Measurements from ENCODE around the gene ITGB1.

The ITGB1 gene

DNA sequence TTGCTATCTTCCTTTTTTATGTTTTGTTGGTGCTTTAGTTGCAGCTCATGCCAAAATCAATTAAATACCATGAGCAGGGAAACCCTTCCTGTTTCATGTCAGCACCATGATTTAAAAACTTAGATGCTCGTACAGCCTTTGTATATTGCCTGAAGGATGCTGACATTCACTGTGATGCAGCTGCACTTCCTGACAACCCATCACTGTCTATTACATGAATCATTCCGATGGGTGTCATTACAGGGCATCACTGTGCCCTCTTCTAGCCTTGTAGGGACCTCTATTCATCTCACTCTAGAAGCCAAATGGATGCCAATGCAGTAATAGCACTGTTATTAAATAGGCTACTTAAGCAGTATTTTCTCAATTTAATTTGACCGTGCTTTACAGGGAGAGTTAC lies 18.3 kb upstream of the ITGB1 start:
- H3K9me3 ChIP-seq (ENCODE audit: severe bottlenecking): no peaks in the 10 kb centered on the region
- H3K27me3 ChIP-seq (ENCODE audit: insufficient read depth, low read depth, severe bottlenecking): no peaks in the 10 kb centered on the region
- no peak overlapping the region for H3K27ac ChIP-seq
- no peak for DNase-seq
- H3K36me3 ChIP-seq: no peaks in the 10 kb centered on the region
- TF ChIP-seq, protein P1, sequence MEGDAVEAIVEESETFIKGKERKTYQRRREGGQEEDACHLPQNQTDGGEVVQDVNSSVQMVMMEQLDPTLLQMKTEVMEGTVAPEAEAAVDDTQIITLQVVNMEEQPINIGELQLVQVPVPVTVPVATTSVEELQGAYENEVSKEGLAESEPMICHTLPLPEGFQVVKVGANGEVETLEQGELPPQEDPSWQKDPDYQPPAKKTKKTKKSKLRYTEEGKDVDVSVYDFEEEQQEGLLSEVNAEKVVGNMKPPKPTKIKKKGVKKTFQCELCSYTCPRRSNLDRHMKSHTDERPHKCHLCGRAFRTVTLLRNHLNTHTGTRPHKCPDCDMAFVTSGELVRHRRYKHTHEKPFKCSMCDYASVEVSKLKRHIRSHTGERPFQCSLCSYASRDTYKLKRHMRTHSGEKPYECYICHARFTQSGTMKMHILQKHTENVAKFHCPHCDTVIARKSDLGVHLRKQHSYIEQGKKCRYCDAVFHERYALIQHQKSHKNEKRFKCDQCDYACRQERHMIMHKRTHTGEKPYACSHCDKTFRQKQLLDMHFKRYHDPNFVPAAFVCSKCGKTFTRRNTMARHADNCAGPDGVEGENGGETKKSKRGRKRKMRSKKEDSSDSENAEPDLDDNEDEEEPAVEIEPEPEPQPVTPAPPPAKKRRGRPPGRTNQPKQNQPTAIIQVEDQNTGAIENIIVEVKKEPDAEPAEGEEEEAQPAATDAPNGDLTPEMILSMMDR (IDR thresholded peaks at IDR 0.05; ENCODE audit: low read depth, low read length): no peak
- H3K4me3 ChIP-seq (ENCODE audit: low read depth, low read length): no peak overlapping the region

DNA sequence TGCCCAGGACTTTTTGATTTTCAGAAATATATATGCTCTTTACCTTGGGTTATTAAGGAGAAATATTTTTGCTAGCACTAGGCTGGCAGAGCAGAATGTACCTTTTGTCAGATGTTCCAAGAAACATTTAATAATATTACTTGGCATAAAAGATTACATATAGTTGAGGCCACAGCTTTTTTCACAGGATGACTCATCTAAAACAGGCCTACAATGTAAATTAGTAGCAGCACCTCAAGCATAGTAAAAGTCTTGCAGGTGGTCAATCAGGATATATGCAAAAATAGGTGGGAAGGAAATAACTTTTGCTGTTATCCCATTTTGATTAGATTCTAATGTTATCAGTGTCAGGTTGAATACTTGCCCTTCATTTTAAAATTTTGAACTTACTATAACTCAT lies 14.9 kb upstream of the ITGB1 start:
- H3K9me3 ChIP-seq (ENCODE audit: severe bottlenecking): no peaks in the 10 kb centered on the region
- no peak overlapping the region for H3K27ac ChIP-seq
- TF ChIP-seq, protein P1 (IDR thresholded peaks at IDR 0.05; ENCODE audit: low read depth, low read length): no peak
- no peaks in the 10 kb centered on the region for H3K27me3 ChIP-seq (ENCODE audit: insufficient read depth, low read depth, severe bottlenecking)
- DNase-seq: no peak
- no peaks in the 10 kb centered on the region for H3K36me3 ChIP-seq
- no peak overlapping the region for H3K4me3 ChIP-seq (ENCODE audit: low read depth, low read length)

DNA sequence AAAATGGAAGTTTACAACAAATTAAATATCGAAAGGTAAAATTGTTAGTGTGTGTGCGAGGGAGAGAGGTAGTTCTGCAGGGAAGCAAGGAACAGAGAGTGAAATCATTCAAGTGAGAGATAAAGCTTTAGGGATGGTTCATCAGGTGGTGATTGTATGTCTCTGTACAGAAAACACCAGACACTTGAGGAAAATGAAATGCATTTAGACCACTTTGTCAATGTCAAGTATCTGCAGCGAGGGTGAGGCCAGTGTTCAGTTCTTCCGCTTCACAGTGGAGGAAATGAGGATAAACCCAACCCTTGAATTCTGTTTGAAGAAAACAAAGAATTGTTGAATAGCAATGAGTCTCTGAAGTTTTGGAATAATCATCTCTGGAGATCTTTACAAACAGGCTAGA lies 14.4 kb upstream of the ITGB1 start:
- TF ChIP-seq, protein P1 (IDR thresholded peaks at IDR 0.05; ENCODE audit: low read depth, low read length): no peak
- no peaks in the 10 kb centered on the region for H3K9me3 ChIP-seq (ENCODE audit: severe bottlenecking)
- H3K27ac ChIP-seq: no peak overlapping the region
- no peak overlapping the region for H3K4me3 ChIP-seq (ENCODE audit: low read depth, low read length)
- no peaks in the 10 kb centered on the region for H3K27me3 ChIP-seq (ENCODE audit: insufficient read depth, low read depth, severe bottlenecking)
- DNase-seq: no peak
- H3K36me3 ChIP-seq: no peaks in the 10 kb centered on the region

DNA sequence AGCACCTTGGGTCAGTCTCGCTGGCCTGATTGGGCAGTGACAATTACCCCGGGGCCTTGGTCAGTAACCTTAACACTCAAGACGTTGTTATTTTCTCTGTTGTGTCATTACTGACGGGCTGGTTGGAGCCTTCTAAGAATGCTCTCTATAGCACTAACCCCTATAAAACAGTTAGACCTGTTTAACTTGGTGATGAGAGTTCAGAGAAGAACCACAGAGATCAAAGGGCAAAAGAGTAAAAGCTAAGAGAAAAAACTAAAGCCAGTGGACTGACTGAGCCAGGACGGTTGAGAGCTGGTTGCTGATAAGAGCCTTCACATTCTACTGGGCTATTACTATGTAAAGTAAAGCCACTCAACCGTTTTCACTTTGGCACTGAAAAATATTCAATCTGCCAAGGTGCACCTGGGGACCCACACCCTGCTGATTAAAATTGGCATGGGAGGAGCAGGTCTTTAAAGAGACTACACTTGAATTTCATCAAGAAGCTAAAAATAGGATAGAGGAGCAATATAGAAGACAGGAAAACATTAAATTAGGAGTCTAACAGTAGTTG lies 13.6 kb upstream of the ITGB1 start:
- H3K36me3 ChIP-seq: no peaks in the 10 kb centered on the region
- DNase-seq: no peak
- H3K9me3 ChIP-seq (ENCODE audit: severe bottlenecking): no peaks in the 10 kb centered on the region
- no peaks in the 10 kb centered on the region for H3K27me3 ChIP-seq (ENCODE audit: insufficient read depth, low read depth, severe bottlenecking)
- no peak overlapping the region for H3K27ac ChIP-seq
- H3K4me3 ChIP-seq (ENCODE audit: low read depth, low read length): no peak overlapping the region
- TF ChIP-seq, protein P1 (IDR thresholded peaks at IDR 0.05; ENCODE audit: low read depth, low read length): no peak

DNA sequence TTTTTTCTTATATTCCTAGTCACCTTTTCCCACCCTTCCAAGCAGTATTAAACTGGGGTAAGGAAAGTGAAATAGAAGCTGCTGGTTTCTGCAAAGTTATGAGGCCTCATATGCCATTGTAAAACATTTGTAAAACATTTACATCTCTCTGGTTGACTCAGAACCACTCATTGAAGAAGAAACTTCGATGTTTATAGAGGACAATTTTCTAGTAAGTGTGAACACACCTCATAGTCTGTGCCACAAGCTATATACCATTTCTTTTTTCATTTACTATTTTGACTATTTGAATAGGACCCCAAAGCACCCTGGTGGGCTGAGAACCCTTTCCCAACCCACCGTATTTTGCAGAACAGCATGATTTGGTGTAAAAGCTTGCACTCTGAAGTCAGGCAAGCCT lies 12.9 kb upstream of the ITGB1 start:
- H3K9me3 ChIP-seq (ENCODE audit: severe bottlenecking): no peaks in the 10 kb centered on the region
- H3K27ac ChIP-seq: no peak overlapping the region
- DNase-seq: no peak
- H3K36me3 ChIP-seq: no peaks in the 10 kb centered on the region
- no peaks in the 10 kb centered on the region for H3K27me3 ChIP-seq (ENCODE audit: insufficient read depth, low read depth, severe bottlenecking)
- no peak overlapping the region for H3K4me3 ChIP-seq (ENCODE audit: low read depth, low read length)
- TF ChIP-seq, protein P1 (IDR thresholded peaks at IDR 0.05; ENCODE audit: low read depth, low read length): no peak

DNA sequence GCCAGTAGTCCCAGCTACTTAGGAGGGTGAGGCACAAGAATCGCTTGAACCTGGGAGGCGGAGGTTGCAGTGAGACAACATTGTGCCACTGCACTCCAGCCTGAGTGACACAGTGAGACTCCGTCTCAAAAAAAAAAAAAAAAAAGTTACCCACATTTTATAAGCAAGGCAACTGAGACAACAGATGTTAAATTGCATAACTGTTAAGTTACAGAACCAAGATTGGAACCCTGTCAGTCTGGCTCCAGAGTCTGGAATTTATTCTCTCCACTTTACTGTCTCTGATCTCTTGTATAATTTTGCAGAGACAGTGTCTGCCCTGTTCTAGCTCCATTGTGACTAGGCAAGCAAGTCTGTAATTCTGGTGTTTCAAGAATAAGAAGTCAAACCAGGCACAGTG lies 6.2 kb upstream of the ITGB1 start:
- Histone ChIP-seq H3K4me3 (ENCODE audit: low read depth, low read length) (no peak overlapping the region), H3K9me3 (ENCODE audit: severe bottlenecking) (no peaks in the 10 kb centered on the region), H3K27me3 (ENCODE audit: insufficient read depth, low read depth, severe bottlenecking) (no peaks in the 10 kb centered on the region), H3K36me3 (no peaks in the 10 kb centered on the region), H3K27ac (no peak overlapping the region)
- TF ChIP-seq, protein P1 (IDR thresholded peaks at IDR 0.05; ENCODE audit: low read depth, low read length): no peak
- no peak for DNase-seq
